Endothelial cell of umbilical vein (primary cell): ENCODE data around the gene KLHDC4. TPM values are rescaled to one million over a fixed set of nuclear protein-coding genes. Genes with fewer than 3 reads are reported as not detected.

ENCODE experiments used
- BruUV-seq: library from RNA; stranded (reverse); fragments of 400-500 nt; replicated peaks from 2 replicates; lab custom pipeline; 2021; lab: Mats Ljungman, UMichigan
- CTCF ChIA-PET: fragments of 300-600, 350-600 bp; sonication (Branson Sonifier 250); formaldehyde crosslinking; loops from one replicate; lab custom pipeline; 2021; ENCODE audit warnings: antibody characterized with exemption, inconsistent platforms; lab: Charles Lee
- POLR2A ChIA-PET: fragments of 300-600, 350-600 bp; sonication (Branson Sonifier 250); formaldehyde crosslinking; loops from one replicate; lab custom pipeline; 2021; ENCODE audit warnings: antibody characterized with exemption, inconsistent platforms; lab: Charles Lee
- DNase-seq: peaks from one replicate; pipeline ENCODE4 v3.0.0-alpha.2; 2011; ENCODE audit warnings: low read depth, low spot score
- FAIRE-seq: peaks from 2 replicates; lab custom pipeline; 2011; peaks lifted over from hg19 to GRCh38; lab: Jason Lieb, UNC
- H2AFZ ChIP-seq: 2 replicates; pipeline ENCODE4 v1.6.0; 2012; ENCODE audit warnings: low read depth, low read length, control low read depth, inconsistent platforms
- H3K27ac ChIP-seq: 2 replicates; pipeline ENCODE4 v1.5.1; 2011; ENCODE audit warnings: low read depth, mild to moderate bottlenecking, control low read depth, low read length, moderate library complexity; ENCODE audit not compliant: insufficient read depth
- H3K27me3 ChIP-seq, 2 experiments: 2 replicates each; pipeline versions ENCODE4 v1.6.0 to v1.6.1; 2011; ENCODE audit warnings: low read length in 2 of 2, mixed read lengths in 1 of 2; ENCODE audit not compliant: control insufficient read depth in 2 of 2, insufficient read depth in 2 of 2
- H3K36me3 ChIP-seq, 2 experiments: 2 replicates in 1 of 2; 3 replicates in 1 of 2; pipeline ENCODE4 v1.5.1; 2011; ENCODE audit warnings: low read length in 2 of 2, mild to moderate bottlenecking in 1 of 2, moderate library complexity in 1 of 2; ENCODE audit not compliant: control insufficient read depth in 2 of 2, insufficient read depth in 2 of 2; ENCODE audit errors: extremely low read depth in 1 of 2
- H3K4me1 ChIP-seq: 3 replicates; pipeline ENCODE4 v1.5.1; 2011; ENCODE audit warnings: mild to moderate bottlenecking, low read length; ENCODE audit not compliant: control insufficient read depth, insufficient read depth; ENCODE audit errors: extremely low read depth
- H3K4me2 ChIP-seq: 2 replicates; pipeline ENCODE4 v1.6.1; 2011; ENCODE audit warnings: low read length, control low read depth, mixed read lengths; ENCODE audit not compliant: insufficient read depth
- H3K4me3 ChIP-seq, 3 experiments: fragments of 200-600 bp in 1 of 3; sonication (generic), shearing (Covaris generic) in 1 of 3; replicated peaks in 1 of 3; 2 replicates each; pipeline ENCODE4 v1.5.1; 2011 to 2016; ENCODE audit warnings: control low read depth in 3 of 3, low read length in 3 of 3, mild to moderate bottlenecking in 2 of 3, inconsistent platforms in 1 of 3, low read depth in 1 of 3, moderate library complexity in 1 of 3; ENCODE audit not compliant: insufficient read depth in 1 of 3
- H3K79me2 ChIP-seq: 2 replicates; pipeline ENCODE4 v1.6.0; 2012; ENCODE audit warnings: low read length, inconsistent platforms; ENCODE audit not compliant: control insufficient read depth, insufficient read depth
- H3K9ac ChIP-seq: replicated peaks from 2 replicates; pipeline ENCODE3; 2011; ENCODE audit warnings: low read length, control low read depth; ENCODE audit not compliant: insufficient read depth; ENCODE audit errors: extremely low read depth
- H3K9me1 ChIP-seq: replicated peaks from 3 replicates; pipeline ENCODE4 v1.6.0; 2011; ENCODE audit warnings: mild to moderate bottlenecking, low read length; ENCODE audit not compliant: control insufficient read depth, insufficient read depth; ENCODE audit errors: extremely low read depth
- H3K9me3 ChIP-seq: replicated peaks from 2 replicates; pipeline ENCODE4 v1.5.1; 2012; ENCODE audit warnings: low read length, inconsistent platforms; ENCODE audit not compliant: control insufficient read depth, insufficient read depth
- H4K20me1 ChIP-seq: replicated peaks from 2 replicates; pipeline ENCODE3; 2011; ENCODE audit warnings: mild to moderate bottlenecking, low read length; ENCODE audit not compliant: control insufficient read depth, insufficient read depth; ENCODE audit errors: extremely low read depth
- FOS ChIP-seq: IDR thresholded peaks from 2 replicates; pipeline ENCODE4 v1.6.1; 2011; ENCODE audit warnings: mild to moderate bottlenecking, low read length, moderate library complexity, borderline replicate concordance; ENCODE audit not compliant: insufficient read depth
- JUN ChIP-seq: IDR thresholded peaks from 2 replicates; pipeline ENCODE4 v1.6.1; 2011; ENCODE audit warnings: borderline replicate concordance, low read depth; ENCODE audit not compliant: insufficient read length, insufficient read depth
- MYC ChIP-seq: IDR thresholded peaks from one replicate; pipeline ENCODE4 v1.6.1; 2011; ENCODE audit warnings: mild to moderate bottlenecking, low read depth, low read length
- dilution Hi-C: fragments of 300-500 bp; cut with MboI; formaldehyde crosslinking; loops from one replicate; pipeline ENCODE4 v1.15.0; 2019; ENCODE audit warnings: low sequenced_read_pairs; ENCODE audit not compliant: extremely low pct_ligation_motif_present
- intact Hi-C: fragments of 100-400 bp; cut with micrococcal nuclease; formaldehyde crosslinking; loops from one replicate; pipeline ENCODE4 v1.10.0; 2022
- polyA plus RNA-seq, 4 experiments: library from polyadenylated mRNA; depleted of rRNA in 3 of 4; stranded (reverse) in 3 of 4; unstranded in 1 of 4; fragments of >200 nt; gene quantifications; 2 replicates each; pipeline versions ENCODE4 v1.2.1 to v1.2.3, GENCODE V29; 2011 to 2012; ENCODE audit warnings: missing spikeins in 1 of 4
- total RNA-seq: library from RNA; stranded (reverse); gene quantifications from 2 replicates; pipeline ENCODE4 v1.2.3, GENCODE V29; 2021
- TF ChIP-seq, protein P1 (sequence below), 2 donors: IDR thresholded peaks; 1 replicate in 1 of 2; 2 replicates in 1 of 2; pipeline ENCODE4 v1.5.1; 2011; ENCODE audit warnings: low read length in 2 of 2, mild to moderate bottlenecking in 2 of 2, moderate library complexity in 2 of 2, control low read depth in 1 of 2, inconsistent platforms in 1 of 2, low read depth in 1 of 2; ENCODE audit not compliant: insufficient read depth in 1 of 2; ENCODE audit errors: extremely low read depth in 1 of 2
- TF ChIP-seq, protein P2 (sequence below): IDR thresholded peaks from 2 replicates; pipeline ENCODE4 v1.6.1; 2011; ENCODE audit not compliant: insufficient read depth, insufficient read length

The KLHDC4 gene
- total and polyA plus RNA-seq, 2 donors (not counting 3 experiments of a cell fraction or from before 2014, with no cell fraction given), result 24.7 to 46.2 TPM

- Histone ChIP-seq H3K36me3 (no peaks in the 10 kb centered on the region), H3K79me2 (no peaks in the 10 kb centered on the region), H4K20me1 (no peaks in the 10 kb centered on the region), H3K4me1 (peaks cover 6% of the 10 kb centered on the region), H2AFZ (no peak overlapping the region), H3K4me3 (no peak overlapping the region), H3K9ac (no peak overlapping the region), H3K9me1 (no peaks in the 10 kb centered on the region), H3K27me3 (no peaks in the 10 kb centered on the region), H3K27ac (no peak overlapping the region), H3K9me3 (no peaks in the 10 kb centered on the region), H3K4me2 (no peak overlapping the region)
- BruUV-seq, result no TSS peak
- FAIRE-seq (no peak), DNase-seq (peak; percentile 7)
- TF ChIP-seq FOS, result no peak
- TF ChIP-seq MYC, result no peak
- peak; percentile 33 for TF ChIP-seq JUN
- TF ChIP-seq, protein P1, sequence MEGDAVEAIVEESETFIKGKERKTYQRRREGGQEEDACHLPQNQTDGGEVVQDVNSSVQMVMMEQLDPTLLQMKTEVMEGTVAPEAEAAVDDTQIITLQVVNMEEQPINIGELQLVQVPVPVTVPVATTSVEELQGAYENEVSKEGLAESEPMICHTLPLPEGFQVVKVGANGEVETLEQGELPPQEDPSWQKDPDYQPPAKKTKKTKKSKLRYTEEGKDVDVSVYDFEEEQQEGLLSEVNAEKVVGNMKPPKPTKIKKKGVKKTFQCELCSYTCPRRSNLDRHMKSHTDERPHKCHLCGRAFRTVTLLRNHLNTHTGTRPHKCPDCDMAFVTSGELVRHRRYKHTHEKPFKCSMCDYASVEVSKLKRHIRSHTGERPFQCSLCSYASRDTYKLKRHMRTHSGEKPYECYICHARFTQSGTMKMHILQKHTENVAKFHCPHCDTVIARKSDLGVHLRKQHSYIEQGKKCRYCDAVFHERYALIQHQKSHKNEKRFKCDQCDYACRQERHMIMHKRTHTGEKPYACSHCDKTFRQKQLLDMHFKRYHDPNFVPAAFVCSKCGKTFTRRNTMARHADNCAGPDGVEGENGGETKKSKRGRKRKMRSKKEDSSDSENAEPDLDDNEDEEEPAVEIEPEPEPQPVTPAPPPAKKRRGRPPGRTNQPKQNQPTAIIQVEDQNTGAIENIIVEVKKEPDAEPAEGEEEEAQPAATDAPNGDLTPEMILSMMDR (IDR thresholded peaks at IDR 0.05; ENCODE audit: extremely low read depth in 1 of 2, insufficient read depth in 1 of 2, low read depth in 1 of 2, low read length in 2 of 2), result no peak
- TF ChIP-seq, protein P2, sequence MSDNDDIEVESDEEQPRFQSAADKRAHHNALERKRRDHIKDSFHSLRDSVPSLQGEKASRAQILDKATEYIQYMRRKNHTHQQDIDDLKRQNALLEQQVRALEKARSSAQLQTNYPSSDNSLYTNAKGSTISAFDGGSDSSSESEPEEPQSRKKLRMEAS, result no peak
- intact Hi-C loops, result no loop called here
- ChIA-PET CTCF (no interaction called here), POLR2A (no interaction called here)
- dilution Hi-C loops, result no loop called here
These were observed 43.5 kb upstream of the KLHDC4 start for GRCh38 chr16:87809150-87809902.
